Measurements from ENCODE around the gene ACTRT2.

GRCh38 chr1:3056641-3057040, 35.4 kb downstream of the ACTRT2 start:
- TF ChIP-seq, protein P1, sequence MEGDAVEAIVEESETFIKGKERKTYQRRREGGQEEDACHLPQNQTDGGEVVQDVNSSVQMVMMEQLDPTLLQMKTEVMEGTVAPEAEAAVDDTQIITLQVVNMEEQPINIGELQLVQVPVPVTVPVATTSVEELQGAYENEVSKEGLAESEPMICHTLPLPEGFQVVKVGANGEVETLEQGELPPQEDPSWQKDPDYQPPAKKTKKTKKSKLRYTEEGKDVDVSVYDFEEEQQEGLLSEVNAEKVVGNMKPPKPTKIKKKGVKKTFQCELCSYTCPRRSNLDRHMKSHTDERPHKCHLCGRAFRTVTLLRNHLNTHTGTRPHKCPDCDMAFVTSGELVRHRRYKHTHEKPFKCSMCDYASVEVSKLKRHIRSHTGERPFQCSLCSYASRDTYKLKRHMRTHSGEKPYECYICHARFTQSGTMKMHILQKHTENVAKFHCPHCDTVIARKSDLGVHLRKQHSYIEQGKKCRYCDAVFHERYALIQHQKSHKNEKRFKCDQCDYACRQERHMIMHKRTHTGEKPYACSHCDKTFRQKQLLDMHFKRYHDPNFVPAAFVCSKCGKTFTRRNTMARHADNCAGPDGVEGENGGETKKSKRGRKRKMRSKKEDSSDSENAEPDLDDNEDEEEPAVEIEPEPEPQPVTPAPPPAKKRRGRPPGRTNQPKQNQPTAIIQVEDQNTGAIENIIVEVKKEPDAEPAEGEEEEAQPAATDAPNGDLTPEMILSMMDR (IDR thresholded peaks at IDR 0.05) = no peak
- TF ChIP-seq POLR2A (IDR thresholded peaks at IDR 0.05) = no peak
